Esophagus muscularis mucosa (tissue), 4 donors: Measurements from ENCODE around the gene DNASE2B. TPM values are rescaled to one million over a fixed set of nuclear protein-coding genes. Genes with fewer than 3 reads are reported as not detected.

Source experiments
- DNase-seq: peaks from one replicate; pipeline ENCODE4 v3.0.0-alpha.2; 2017; ENCODE audit errors: extremely low spot score
- H3K27ac ChIP-seq, 4 donors: fragments of 200-600 bp; sonication (generic); replicated peaks in 1 of 4; 1 replicate in 3 of 4; 2 replicates in 1 of 4; pipeline ENCODE4 v1.5.1; 2016 to 2019; ENCODE audit warnings: mild to moderate bottlenecking in 1 of 4
- H3K27me3 ChIP-seq, 4 donors: fragments of 200-600 bp; sonication (generic); one replicate each; pipeline versions ENCODE4 v1.5.1 to v1.6.0; 2016 to 2019
- H3K36me3 ChIP-seq, 4 donors: fragments of 200-600 bp; sonication (generic); one replicate each; pipeline ENCODE4 v1.5.1; 2016 to 2019
- H3K4me1 ChIP-seq, 4 donors: fragments of 200-600 bp; sonication (generic); one replicate each; pipeline ENCODE4 v1.5.1; 2016 to 2019
- H3K4me3 ChIP-seq, 4 donors: fragments of 200-600 bp; sonication (generic); 1 replicate in 2 of 4; 2 replicates in 2 of 4; pipeline ENCODE4 v1.5.1; 2016 to 2019; ENCODE audit warnings: mild to moderate bottlenecking in 4 of 4, moderate library complexity in 1 of 4
- H3K9me3 ChIP-seq, 4 donors: fragments of 200-600 bp; sonication (generic); 1 replicate in 3 of 4; 2 replicates in 1 of 4; pipeline ENCODE4 v1.5.1; 2016 to 2019
- EP300 ChIP-seq: sonication (generic); formaldehyde crosslinking; IDR thresholded peaks from one replicate; pipeline ENCODE4 v1.6.1; 2017; ENCODE audit warnings: antibody characterized with exemption
- POLR2A ChIP-seq: fragments of 450-650 bp; IDR thresholded peaks from one replicate; pipeline ENCODE4 v1.6.1; 2017; ENCODE audit warnings: antibody characterized with exemption, moderate library complexity, mild to moderate bottlenecking, low read depth
- POLR2AphosphoS5 ChIP-seq, 2 donors: sonication (generic); formaldehyde crosslinking; IDR thresholded peaks; one replicate each; pipeline ENCODE4 v1.6.1; 2017; ENCODE audit warnings: antibody characterized with exemption in 2 of 2
- WGBS: methylation state at CpG from one replicate; pipeline ENCODE4 v1.1.5; 2018; 5-methylcytosine and 5-hydroxymethylcytosine counted together
- intact Hi-C: fragments of 100-400 bp; cut with DNase I; formaldehyde crosslinking; loops from one replicate; pipeline ENCODE4 v1.15.1; 2023
- total RNA-seq, 4 donors: library from RNA; depleted of rRNA; stranded (reverse); fragments of >200 nt; gene quantifications; one replicate each; pipeline versions ENCODE4 v1.1.0 to v1.2.1, GENCODE V29; 2016
- TF ChIP-seq, protein P1 (sequence below), 3 experiments: fragments of 200-600 bp in 2 of 3; fragments of 450-650 bp in 1 of 3; sonication (generic) in 2 of 3; IDR thresholded peaks; one replicate each; pipeline ENCODE4 v1.5.1; 2017 to 2019; ENCODE audit warnings: antibody characterized with exemption in 3 of 3, mild to moderate bottlenecking in 2 of 3, moderate library complexity in 1 of 3

Gene DNASE2B
- total RNA-seq, 4 donors from 2014 or later = 0.33 TPM; not detected in 3

GRCh38 chr1:84410328-84411095, 12.2 kb downstream of the DNASE2B start:
- intact Hi-C loops = no loop called here
- DNase-seq = no peak
- Histone ChIP-seq H3K36me3 (no peaks in the 10 kb centered on the region), H3K27me3 (no peaks in the 10 kb centered on the region), H3K27ac (no peak overlapping the region), H3K4me1 (no peaks in the 10 kb centered on the region), H3K9me3 (no peaks in the 10 kb centered on the region), H3K4me3 (no peak overlapping the region)
- 93% methylated on average over 4 of the region's 4 CpGs for WGBS
- TF ChIP-seq POLR2A (no peak), EP300 (no peak), POLR2AphosphoS5 (IDR thresholded peaks at IDR 0.05) (no peak)
- TF ChIP-seq, protein P1, sequence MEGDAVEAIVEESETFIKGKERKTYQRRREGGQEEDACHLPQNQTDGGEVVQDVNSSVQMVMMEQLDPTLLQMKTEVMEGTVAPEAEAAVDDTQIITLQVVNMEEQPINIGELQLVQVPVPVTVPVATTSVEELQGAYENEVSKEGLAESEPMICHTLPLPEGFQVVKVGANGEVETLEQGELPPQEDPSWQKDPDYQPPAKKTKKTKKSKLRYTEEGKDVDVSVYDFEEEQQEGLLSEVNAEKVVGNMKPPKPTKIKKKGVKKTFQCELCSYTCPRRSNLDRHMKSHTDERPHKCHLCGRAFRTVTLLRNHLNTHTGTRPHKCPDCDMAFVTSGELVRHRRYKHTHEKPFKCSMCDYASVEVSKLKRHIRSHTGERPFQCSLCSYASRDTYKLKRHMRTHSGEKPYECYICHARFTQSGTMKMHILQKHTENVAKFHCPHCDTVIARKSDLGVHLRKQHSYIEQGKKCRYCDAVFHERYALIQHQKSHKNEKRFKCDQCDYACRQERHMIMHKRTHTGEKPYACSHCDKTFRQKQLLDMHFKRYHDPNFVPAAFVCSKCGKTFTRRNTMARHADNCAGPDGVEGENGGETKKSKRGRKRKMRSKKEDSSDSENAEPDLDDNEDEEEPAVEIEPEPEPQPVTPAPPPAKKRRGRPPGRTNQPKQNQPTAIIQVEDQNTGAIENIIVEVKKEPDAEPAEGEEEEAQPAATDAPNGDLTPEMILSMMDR (IDR thresholded peaks at IDR 0.05) = no peak

GRCh38 chr1:84412316-84412942, 14.1 kb downstream of the DNASE2B start:
- Histone ChIP-seq H3K4me3 (no peak overlapping the region), H3K36me3 (no peaks in the 10 kb centered on the region), H3K9me3 (no peaks in the 10 kb centered on the region), H3K27me3 (no peaks in the 10 kb centered on the region), H3K27ac (no peak overlapping the region), H3K4me1 (no peaks in the 10 kb centered on the region)
- TF ChIP-seq POLR2A (no peak), POLR2AphosphoS5 (IDR thresholded peaks at IDR 0.05) (no peak), EP300 (no peak)
- TF ChIP-seq, protein P1 (IDR thresholded peaks at IDR 0.05) = no peak
- intact Hi-C loops = no loop called here
- WGBS = 78% methylated on average over 7 of the region's 7 CpGs
- no peak for DNase-seq

DNA sequence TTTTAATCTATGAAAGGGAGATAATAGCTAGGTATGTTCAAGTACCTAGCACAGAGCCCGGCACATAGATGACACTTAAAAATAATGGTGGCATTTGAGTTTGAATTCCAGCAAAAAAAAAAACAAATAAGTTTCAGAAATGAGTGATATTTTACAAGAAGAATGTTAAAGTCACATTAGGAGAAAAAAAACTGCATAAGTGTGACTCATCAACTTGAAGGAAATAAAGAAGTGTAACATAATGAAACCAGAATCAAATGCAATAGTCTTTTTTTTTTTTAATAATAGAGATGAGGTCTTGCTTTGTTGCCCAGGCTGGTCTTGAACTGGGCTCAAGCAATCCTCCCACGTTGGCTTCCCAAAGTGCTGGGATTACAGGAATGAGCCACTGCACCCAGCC, 17.1 kb downstream of the DNASE2B start:
- intact Hi-C loops = no loop called here
- no peak overlapping the region for H3K27ac ChIP-seq
- no peaks in the 10 kb centered on the region for H3K9me3 ChIP-seq
- no peaks in the 10 kb centered on the region for H3K27me3 ChIP-seq
- 72% methylated on average over 2 of the region's 2 CpGs for WGBS
- no peaks in the 10 kb centered on the region for H3K4me1 ChIP-seq
- H3K36me3 ChIP-seq = no peaks in the 10 kb centered on the region
- TF ChIP-seq, protein P1 (IDR thresholded peaks at IDR 0.05) = no peak
- TF ChIP-seq POLR2AphosphoS5 (IDR thresholded peaks at IDR 0.05) = no peak
- TF ChIP-seq POLR2A = no peak
- no peak for TF ChIP-seq EP300
- no peak overlapping the region for H3K4me3 ChIP-seq
- no peak for DNase-seq

DNA sequence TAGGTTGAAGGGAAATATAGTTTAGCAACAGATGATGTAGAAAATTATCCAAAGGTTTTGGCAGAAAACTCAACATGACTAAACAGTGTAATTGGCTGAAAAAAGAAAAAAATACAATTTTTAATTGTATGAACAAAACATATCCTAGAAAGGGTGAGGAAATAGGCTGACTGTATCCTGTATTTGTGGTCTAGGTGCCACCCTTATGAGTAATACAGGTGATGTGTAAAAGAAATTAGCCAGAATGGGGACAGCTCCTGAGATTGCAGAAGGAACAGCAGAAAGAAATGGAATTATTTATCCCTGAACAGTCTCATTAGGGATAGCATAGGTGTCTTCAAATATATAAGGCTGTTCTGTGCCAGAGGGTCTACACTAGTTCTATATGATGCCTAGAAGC, 24.6 kb downstream of the DNASE2B start:
- Histone ChIP-seq H3K36me3 (no peaks in the 10 kb centered on the region), H3K27ac (no peak overlapping the region), H3K4me3 (no peak overlapping the region), H3K27me3 (no peaks in the 10 kb centered on the region), H3K4me1 (no peaks in the 10 kb centered on the region), H3K9me3 (no peaks in the 10 kb centered on the region)
- intact Hi-C loops = no loop called here
- DNase-seq = no peak
- TF ChIP-seq, protein P1 (IDR thresholded peaks at IDR 0.05) = no peak
- no peak for TF ChIP-seq POLR2AphosphoS5 (IDR thresholded peaks at IDR 0.05)
- TF ChIP-seq POLR2A = no peak
- TF ChIP-seq EP300 = no peak
